GM23248 (cell line): Measurements from ENCODE around the gene P2RX7.

Experiments used
- EZH2 ChIP-seq: fragments of 200-600 bp; sonication (generic); IDR thresholded peaks from 2 replicates; pipeline ENCODE4 v1.6.1; 2018; ENCODE audit warnings: antibody characterized with exemption, mild to moderate bottlenecking; ENCODE audit not compliant: insufficient read depth, poor library complexity, severe bottlenecking
- EZH2phosphoT487 ChIP-seq: fragments of 200-600 bp; sonication (generic); IDR thresholded peaks from 2 replicates; pipeline ENCODE4 v1.6.1; 2018; ENCODE audit warnings: antibody characterized with exemption, moderate library complexity, mild to moderate bottlenecking, low read depth; ENCODE audit not compliant: insufficient read depth

- TF ChIP-seq EZH2phosphoT487, result no peak
- TF ChIP-seq EZH2, result no peak
Measured at GRCh38 chr12:121223292-121224285, 90.9 kb downstream of the P2RX7 start.
